ENCODE results near the gene NLRC4. TPM values are rescaled to one million over a fixed set of nuclear protein-coding genes. Genes with fewer than 3 reads are reported as not detected.

The NLRC4 gene
- total and polyA plus RNA-seq, 2 donors (not counting 1 experiment from before 2014, with no cell fraction given) = 0.64 to 0.94 TPM

DNA sequence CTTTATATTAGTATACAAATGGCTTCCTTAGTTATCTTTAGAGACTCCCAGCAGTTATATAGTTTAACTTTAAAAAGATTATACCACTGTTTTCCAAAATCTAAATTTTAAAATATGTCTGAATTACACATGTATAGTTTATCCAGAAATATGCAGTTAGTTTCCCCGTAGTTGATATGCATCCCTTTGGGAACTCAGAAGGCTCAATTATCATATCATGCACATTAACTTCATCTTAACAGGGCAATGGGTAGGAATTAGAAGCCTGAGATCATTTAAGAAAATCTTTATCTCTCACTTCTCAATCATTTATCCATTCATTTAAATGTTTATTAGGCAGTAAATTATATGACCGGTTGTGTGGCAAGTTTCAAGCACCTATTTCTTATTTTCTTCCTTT, 27.2 kb downstream of the NLRC4 start:
- Mint-ChIP-seq H3K27me3 (no peaks in the 10 kb centered on the region), H3K4me1 (no peaks in the 10 kb centered on the region), H3K27ac (no peak overlapping the region), H3K9me3 (ENCODE audit: insufficient read depth) (no peaks in the 10 kb centered on the region), H3K4me3 (no peak overlapping the region)
- Histone ChIP-seq H3K27me3 (replicated peaks in 1 of 4; ENCODE audit: control extremely low read depth in 1 of 4, control insufficient read depth in 3 of 4, insufficient read depth in 4 of 4, low read length in 3 of 4) (no peaks in the 10 kb centered on the region), H2AFZ (ENCODE audit: insufficient read depth, low read depth, low read length, poor library complexity, severe bottlenecking) (no peak overlapping the region), H3K4me2 (replicated peaks; ENCODE audit: low read depth, low read length, poor library complexity, severe bottlenecking) (no peak overlapping the region), H3K36me3 (replicated peaks in 1 of 2; ENCODE audit: control extremely low read depth in 1 of 2, control insufficient read depth in 1 of 2, extremely low read depth in 1 of 2, insufficient read depth in 2 of 2, low read length in 1 of 2) (peaks cover 2 to 6% of the 10 kb centered on the region in 2 experiments), H3K79me2 (ENCODE audit: control insufficient read depth, insufficient read depth, low read length) (no peaks in the 10 kb centered on the region), H4K20me1 (ENCODE audit: control insufficient read depth, insufficient read depth, low read length, poor library complexity, severe bottlenecking) (no peaks in the 10 kb centered on the region), H3K9me3 (ENCODE audit: control extremely low read depth in 1 of 3, control insufficient read depth in 2 of 3, insufficient read depth in 1 of 3, low read length in 2 of 3) (no peaks in the 10 kb centered on the region), H3K27ac (ENCODE audit: low read length in 2 of 2) (no peak overlapping the region), H3K9ac (ENCODE audit: low read length) (no peak overlapping the region), H3K4me1 (ENCODE audit: control insufficient read depth in 2 of 2, insufficient read depth in 2 of 2, low read length in 2 of 2) (no peaks in the 10 kb centered on the region), H3K4me3 (ENCODE audit: control extremely low read depth in 1 of 5, extremely low read depth in 1 of 5, insufficient read depth in 1 of 5, low read depth in 2 of 5, low read length in 4 of 5) (no peak overlapping the region)
- no peak for TF ChIP-seq EZH2 (IDR thresholded peaks at IDR 0.05; ENCODE audit: borderline replicate concordance, insufficient read depth, low read depth, low read length, poor library complexity, severe bottlenecking)
- TF ChIP-seq, protein P1, sequence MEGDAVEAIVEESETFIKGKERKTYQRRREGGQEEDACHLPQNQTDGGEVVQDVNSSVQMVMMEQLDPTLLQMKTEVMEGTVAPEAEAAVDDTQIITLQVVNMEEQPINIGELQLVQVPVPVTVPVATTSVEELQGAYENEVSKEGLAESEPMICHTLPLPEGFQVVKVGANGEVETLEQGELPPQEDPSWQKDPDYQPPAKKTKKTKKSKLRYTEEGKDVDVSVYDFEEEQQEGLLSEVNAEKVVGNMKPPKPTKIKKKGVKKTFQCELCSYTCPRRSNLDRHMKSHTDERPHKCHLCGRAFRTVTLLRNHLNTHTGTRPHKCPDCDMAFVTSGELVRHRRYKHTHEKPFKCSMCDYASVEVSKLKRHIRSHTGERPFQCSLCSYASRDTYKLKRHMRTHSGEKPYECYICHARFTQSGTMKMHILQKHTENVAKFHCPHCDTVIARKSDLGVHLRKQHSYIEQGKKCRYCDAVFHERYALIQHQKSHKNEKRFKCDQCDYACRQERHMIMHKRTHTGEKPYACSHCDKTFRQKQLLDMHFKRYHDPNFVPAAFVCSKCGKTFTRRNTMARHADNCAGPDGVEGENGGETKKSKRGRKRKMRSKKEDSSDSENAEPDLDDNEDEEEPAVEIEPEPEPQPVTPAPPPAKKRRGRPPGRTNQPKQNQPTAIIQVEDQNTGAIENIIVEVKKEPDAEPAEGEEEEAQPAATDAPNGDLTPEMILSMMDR (IDR thresholded peaks at IDR 0.05) = no peak
- POLR2A ChIA-PET = no interaction called here
- CTCF ChIA-PET = no interaction called here
- no peak for ATAC-seq (ENCODE audit: low read depth)
- WGBS (ENCODE audit: insufficient coverage) = no CpG with 5 or more reads among the region's 2 CpGs
- intact Hi-C loops (cut with micrococcal nuclease) = no loop called here
- DNase-seq = no peak

GRCh38 chr2:32235315-32235714, 29.4 kb downstream of the NLRC4 start:
- ATAC-seq (ENCODE audit: low read depth) = no peak
- POLR2A ChIA-PET = no interaction called here
- WGBS (ENCODE audit: insufficient coverage) = 95% methylated on average over 5 of the region's 5 CpGs

More at GRCh38 chr2:32235315-32235714, 29.4 kb downstream of the NLRC4 start:
- intact Hi-C loops (cut with micrococcal nuclease) = no loop called here
- H3K4me3 ChIP-seq (ENCODE audit: control extremely low read depth in 1 of 5, extremely low read depth in 1 of 5, insufficient read depth in 1 of 5, low read depth in 2 of 5, low read length in 4 of 5) = no peak overlapping the region
- CTCF ChIA-PET = no interaction called here
- H3K27ac Mint-ChIP-seq = no peak overlapping the region
- no peak overlapping the region for H3K9ac ChIP-seq (ENCODE audit: low read length)
- H3K9me3 Mint-ChIP-seq (ENCODE audit: insufficient read depth) = no peaks in the 10 kb centered on the region
- no peaks in the 10 kb centered on the region for H3K27me3 Mint-ChIP-seq
- H3K4me1 ChIP-seq (ENCODE audit: control insufficient read depth in 2 of 2, insufficient read depth in 2 of 2, low read length in 2 of 2) = no peaks in the 10 kb centered on the region
- TF ChIP-seq EZH2 (IDR thresholded peaks at IDR 0.05; ENCODE audit: borderline replicate concordance, insufficient read depth, low read depth, low read length, poor library complexity, severe bottlenecking) = no peak
- H3K79me2 ChIP-seq (ENCODE audit: control insufficient read depth, insufficient read depth, low read length) = no peaks in the 10 kb centered on the region
- H3K4me3 Mint-ChIP-seq = no peak overlapping the region
- H4K20me1 ChIP-seq (ENCODE audit: control insufficient read depth, insufficient read depth, low read length, poor library complexity, severe bottlenecking) = no peaks in the 10 kb centered on the region
- no peak for DNase-seq
- H3K9me3 ChIP-seq (ENCODE audit: control extremely low read depth in 1 of 3, control insufficient read depth in 2 of 3, insufficient read depth in 1 of 3, low read length in 2 of 3) = no peaks in the 10 kb centered on the region
- H3K4me1 Mint-ChIP-seq = no peaks in the 10 kb centered on the region
- no peak overlapping the region for H2AFZ ChIP-seq (ENCODE audit: insufficient read depth, low read depth, low read length, poor library complexity, severe bottlenecking)
- peaks cover 2 to 6% of the 10 kb centered on the region in 2 experiments for H3K36me3 ChIP-seq (replicated peaks in 1 of 2; ENCODE audit: control extremely low read depth in 1 of 2, control insufficient read depth in 1 of 2, extremely low read depth in 1 of 2, insufficient read depth in 2 of 2, low read length in 1 of 2)
- no peak overlapping the region for H3K4me2 ChIP-seq (replicated peaks; ENCODE audit: low read depth, low read length, poor library complexity, severe bottlenecking)
- H3K27ac ChIP-seq (ENCODE audit: low read length in 2 of 2) = no peak overlapping the region
- no peaks in the 10 kb centered on the region for H3K27me3 ChIP-seq (replicated peaks in 1 of 4; ENCODE audit: control extremely low read depth in 1 of 4, control insufficient read depth in 3 of 4, insufficient read depth in 4 of 4, low read length in 3 of 4)

Measured in B cell (primary cell).